GM18511 (cell line): Measurements from ENCODE around the gene MYCBP2.
"Not testable (repeated sequence)": the region's sequence is repeated elsewhere in the genome, so short reads cannot be mapped to it uniquely, and the experiment has no call there.

Source experiments
- ATAC-seq: cut with Tn5 transposase; IDR thresholded peaks from one replicate; pipeline ENCODE4 v1.9.1; 2021; ENCODE audit warnings: mild to moderate bottlenecking, moderate library complexity; ENCODE audit not compliant: unreplicated experiment

Gene MYCBP2

DNA sequence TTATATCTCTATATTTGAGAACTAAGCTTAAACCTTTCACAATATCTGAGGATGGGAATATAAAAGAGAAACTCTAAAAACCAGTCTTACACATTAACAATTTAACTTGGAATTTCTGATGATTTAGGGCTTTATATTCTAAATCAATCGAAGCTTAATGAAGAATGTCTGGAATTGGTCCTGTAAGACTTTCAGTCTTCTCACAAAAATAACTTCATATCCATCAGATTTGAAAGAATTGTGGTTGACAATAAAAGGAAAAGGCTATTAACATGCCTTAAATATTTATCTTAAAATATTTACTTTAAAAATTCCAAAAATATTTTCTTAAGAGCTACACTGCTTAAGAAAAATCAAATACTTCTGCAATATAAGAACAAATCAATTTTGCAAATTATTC is 27.3 kb downstream of the MYCBP2 start:
- no peak for ATAC-seq

DNA sequence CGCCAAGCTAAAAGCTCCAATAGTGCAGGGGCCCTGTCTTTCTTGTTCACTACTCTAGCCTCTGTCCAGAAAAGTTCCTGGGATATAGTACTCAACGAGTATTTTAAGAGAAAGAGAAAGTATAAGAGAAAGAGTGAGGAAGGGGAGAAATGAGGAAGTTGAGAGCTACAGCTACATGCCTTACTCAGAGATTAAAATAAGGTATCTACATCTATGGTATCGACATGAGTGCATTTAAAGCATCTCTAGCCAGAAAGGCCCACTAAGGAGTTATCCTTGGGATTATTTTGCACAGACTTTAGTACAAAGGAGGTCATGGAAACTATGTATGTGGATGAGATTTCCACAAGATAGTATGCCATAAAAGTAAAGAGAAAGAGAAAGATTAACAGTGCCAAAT is 28.5 kb downstream of the MYCBP2 start:
- ATAC-seq = peak; percentile 83

DNA sequence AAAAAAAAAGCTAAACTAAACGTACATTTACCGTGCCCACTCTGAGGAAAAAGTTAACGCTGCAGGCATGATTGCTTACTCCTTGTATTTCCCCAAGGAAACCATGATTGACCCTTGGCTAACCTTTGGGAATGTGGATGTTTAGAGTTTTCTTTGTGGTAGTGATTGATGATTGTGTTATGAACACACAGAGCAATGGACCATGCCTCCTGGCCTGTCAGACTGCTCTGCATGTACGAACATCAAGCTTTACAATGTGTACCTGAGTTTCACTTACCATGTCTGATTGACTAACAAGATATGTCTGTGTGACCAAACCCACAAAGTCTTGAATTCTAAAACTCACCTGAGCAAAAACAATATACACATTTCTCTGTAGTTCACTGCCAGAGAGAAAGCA is 35.1 kb downstream of the MYCBP2 start:
- no peak for ATAC-seq

DNA sequence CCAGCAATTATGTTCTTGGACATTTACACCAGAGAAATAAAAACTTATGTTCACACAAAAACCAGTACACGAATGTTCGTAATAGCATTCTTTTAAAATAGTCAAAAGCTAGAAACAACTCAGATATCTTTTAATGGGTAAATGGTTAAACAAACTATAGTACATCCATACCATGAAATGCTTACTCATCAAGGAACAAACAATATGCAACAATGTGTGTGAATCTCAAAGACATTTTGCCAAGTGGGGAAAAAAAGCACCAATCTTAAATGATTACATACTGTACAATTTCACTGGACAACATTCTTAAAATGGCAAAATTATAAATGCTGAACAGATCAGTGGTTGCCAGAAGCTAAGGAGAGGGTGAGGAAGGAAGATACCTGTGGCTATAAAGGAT is 36.6 kb downstream of the MYCBP2 start:
- ATAC-seq = no peak

DNA sequence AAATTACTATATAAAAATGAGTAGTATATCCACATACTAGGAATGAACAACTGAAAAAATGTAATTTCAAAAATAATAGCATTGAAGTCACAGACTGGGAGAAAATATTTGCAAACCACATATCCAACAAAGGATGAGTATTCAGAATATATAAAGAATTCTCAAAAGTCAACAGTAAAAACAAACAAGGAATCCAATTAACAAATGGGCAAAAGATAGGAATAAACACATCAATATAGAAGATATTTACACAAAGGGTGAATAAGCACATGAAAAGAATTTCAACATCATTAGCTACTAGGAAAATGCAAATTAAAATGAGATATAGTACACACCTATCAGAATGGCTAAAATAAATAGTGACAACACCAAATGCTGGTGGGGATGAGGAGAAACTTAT is 37.0 kb downstream of the MYCBP2 start:
- ATAC-seq = no peak

DNA sequence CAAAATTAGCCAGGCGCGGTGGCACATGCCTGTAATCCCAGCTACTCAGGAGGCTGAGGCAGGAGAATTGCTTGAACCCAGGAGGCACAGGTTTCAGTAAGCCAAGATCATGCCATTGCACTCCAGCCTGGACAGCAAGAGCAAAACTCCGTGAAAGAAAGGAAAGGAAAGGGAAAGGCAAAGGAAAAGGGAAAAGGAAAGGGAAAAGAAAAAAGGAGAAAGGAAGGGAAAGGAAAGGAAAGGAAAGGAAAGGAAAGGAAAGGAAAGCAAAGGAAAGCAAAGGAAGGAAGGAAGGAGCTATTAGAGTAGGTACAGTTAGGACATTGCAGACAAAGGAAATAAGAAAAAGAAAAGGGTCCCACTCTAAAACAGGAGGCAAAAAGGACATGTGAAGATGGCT is 41.3 kb downstream of the MYCBP2 start:
- not testable (repeated sequence) for ATAC-seq

DNA sequence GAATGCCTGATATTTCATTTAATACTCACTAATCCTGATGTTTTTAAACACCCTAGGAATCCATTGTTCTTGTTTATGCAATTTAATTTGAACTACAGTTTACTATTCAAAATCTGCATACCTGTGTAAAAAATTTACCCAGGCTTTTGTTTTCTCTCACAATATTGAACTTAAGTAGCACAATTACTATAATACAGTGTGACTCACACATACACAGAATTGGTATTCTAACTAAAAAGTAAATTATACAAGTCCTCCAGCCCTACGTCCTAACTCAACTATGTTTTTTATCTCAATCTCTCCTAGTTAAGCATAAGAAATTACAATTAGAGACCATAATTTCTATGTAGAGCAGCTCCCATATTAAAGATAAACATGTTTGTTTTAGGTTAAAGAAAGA is 41.8 kb downstream of the MYCBP2 start:
- ATAC-seq = no peak

DNA sequence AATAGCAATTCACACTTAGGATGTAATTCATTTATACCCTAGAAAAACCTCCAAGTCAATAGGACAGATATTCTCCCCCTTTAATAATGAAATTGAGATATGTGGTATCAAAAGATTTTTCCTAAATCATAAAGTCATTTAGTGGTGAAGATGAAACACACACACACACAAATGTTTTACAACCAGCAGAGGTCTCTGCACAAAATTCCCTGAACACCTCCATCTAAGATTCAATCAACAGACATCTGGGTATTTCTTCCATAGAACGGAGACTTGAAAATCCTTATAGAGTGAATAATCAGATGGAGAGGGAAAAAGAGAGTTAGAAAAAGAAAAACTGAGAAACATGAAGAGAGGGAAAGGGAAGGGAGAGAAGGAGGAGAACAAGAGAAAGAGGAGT is 52.8 kb downstream of the MYCBP2 start:
- no peak for ATAC-seq

DNA sequence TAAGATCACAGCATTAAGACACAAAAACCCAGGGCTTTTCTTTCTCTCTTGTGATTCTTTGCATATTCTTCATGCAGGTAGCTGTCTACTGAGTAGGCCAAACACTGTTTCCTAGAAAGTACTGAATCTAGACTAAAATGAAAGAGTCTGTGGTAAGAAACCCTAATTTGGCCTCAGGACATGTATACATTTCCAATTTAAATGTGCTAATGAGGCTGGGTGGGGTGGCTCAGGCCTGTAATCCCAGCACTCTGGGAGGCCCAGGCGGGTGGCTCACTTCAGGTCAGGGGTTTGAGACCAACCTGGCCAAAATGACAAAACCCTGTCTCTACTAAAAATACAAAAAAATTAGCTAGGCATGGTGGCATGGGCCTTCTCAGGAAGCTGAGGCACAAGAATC is 57.8 kb downstream of the MYCBP2 start:
- ATAC-seq = no peak

DNA sequence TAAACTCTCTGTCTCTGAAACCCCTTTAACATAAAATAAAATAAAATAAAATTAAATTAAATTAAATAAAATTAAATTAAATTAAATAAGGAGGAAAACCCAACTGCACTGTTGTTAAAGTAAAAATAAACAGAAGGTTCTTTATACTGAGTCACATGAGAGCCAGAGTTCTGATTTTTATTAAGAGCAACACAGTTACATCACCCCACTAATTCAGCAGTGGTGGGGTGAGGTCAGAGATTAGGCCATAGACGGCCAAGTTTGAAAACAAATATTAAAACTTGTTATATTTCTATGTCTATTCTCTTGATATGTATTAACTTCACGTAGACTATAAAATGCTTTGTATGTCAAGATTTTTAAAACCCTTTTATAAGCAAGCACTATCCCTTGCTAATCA is 59.5 kb downstream of the MYCBP2 start:
- ATAC-seq = no peak

DNA sequence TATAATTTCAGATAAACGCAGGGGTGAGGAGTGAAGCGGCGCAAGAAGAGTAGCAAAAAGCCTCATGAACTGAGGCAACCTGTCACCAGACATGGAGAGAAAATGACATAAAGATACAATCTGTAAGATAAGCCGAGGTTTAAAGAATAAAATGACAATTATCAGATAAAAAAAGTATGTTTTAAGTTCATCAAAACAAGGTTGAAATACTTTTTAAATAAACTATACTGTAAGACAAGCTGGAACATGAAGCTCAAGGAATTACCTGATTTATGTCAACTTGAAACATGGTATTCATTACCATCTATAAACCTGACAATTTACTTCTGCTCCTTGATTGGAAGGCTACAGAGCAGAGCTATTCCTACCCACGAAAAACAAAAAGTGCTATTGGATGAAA is 61.6 kb downstream of the MYCBP2 start:
- ATAC-seq = no peak

DNA sequence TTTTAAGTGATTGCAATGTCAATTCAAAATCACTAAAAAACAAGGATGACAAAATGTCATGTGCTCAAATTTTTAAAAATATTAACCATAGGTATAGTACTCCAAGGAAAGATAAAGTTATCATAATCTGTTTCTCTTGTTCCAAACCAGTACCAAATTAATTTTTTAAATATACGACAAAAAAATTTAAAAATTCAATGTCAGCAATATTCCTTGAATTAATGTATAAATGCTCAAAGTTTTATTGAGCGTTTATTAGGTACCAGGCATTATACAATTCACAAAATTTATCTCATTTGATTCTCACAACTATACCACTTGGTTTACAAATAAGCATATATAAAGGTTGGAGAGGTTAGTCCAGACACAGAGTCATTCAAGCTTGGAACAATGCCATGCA is 64.7 kb downstream of the MYCBP2 start:
- no peak for ATAC-seq

DNA sequence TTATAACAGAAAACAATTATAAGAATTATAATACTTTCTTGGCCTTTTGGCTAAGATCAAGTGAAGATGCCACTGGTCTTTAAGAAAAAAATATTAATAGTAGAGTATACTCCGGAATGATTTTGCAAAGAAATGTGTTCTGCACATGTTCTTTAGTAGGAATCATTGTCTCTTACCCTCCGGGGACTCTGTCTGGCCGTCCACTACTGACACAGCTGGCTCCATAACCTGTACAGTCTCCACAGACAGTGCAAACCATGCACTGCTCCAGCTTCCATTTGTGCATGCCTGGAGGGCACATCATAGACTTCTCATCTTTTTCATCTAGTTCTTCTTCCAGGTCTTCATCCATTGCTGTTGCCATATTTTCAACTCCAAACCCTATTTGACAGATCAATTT is 75.9 kb downstream of the MYCBP2 start:
- no peak for ATAC-seq

DNA sequence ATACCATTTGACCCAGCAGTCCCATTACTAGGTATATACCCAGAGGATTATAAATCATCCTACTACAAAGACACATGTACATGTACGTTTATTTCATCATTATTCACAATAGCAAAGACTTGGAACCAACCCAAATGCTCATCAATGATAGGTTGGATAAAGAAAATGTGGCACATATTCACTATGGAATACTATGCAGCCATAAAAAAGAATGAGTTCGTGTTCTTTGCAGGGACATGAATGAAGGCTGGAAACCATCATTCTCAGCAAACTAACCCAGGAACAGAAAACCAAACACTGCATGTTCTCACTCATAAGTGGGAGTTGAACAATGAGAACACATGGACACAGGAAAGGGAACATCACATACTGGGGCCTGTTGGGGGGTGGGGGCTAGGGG is 81.7 kb downstream of the MYCBP2 start:
- ATAC-seq = not testable (repeated sequence)

DNA sequence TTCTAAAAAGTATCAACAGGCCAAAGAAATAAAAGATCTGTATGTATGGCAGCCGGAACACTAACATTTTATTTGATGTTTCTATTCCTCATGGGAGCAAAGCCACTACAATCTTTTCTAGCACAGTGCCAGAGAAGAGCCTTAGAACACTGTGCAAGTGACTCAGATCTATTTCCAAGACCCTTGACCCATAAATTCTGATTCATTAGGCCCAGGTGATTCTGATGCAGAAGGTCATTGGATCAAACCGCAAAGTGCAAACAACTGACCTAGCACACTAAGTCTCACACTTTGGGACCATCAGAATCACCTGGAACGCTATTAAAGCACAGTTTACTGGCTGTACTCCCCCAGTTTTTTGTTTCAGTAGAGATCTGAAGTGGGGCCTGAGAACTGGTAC is 87.6 kb downstream of the MYCBP2 start:
- no peak for ATAC-seq

DNA sequence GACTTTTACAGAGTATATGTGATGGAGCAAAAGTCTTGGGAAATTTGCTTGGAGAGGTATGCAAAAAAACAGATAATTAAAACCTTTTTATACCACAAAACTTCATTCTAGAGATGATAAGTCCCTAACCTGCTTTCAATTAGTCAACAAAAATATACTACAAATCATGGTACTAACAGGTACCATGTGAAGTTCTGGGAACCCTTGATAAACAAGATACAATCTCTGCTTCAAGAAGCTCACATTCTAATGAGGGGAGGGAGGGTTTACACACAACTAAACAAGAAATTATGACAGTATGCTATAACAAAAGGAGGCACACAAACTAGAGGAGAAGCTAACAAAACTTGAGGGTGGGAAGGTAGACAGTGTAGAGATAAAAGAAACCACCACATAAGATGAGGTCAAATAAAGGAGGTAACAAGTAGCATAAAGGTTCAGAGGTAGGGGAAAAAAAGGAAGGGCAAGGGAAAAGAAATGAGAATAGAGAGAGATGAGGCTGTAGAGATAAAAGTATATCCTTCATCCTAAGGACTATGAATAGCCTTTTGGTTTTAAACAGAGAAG is 91.4 kb downstream of the MYCBP2 start:
- no peak for ATAC-seq

DNA sequence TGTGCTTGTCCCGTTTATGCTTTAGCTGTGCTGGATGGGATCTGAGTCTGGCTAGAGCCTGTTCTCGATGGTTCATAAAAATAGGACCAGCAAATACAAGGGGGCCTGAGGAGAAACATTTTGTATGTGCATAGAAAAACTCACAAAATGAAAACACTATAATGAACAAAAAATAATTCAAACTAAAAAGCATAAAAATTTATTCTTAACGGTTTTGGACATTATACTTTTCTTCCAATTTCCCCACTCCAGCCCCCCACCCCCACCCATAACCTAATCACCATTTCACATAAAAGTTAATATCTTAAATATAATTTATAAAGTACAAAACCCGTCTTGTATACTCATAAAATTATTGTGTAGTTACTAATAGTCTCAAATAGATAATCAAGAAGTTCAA is 93.7 kb downstream of the MYCBP2 start:
- no peak for ATAC-seq

DNA sequence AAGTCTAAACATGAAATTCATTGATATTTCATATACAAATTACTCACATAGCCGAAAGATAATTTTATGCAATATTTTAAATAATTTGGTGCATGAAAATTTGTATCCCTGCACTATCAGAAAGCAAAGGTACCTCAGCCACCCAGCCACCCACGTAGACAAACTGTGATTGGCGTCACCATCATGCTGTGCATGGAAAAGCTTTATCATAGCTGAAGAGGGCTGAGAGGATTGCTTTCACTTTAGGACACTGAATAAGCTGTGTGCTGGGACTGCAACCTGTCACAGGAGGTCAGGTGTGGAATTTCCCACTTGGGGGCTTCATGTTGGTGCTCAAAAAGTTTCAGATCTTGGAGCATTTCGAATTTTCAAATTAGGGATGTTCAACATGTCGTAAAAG is 96.3 kb downstream of the MYCBP2 start:
- ATAC-seq = no peak

DNA sequence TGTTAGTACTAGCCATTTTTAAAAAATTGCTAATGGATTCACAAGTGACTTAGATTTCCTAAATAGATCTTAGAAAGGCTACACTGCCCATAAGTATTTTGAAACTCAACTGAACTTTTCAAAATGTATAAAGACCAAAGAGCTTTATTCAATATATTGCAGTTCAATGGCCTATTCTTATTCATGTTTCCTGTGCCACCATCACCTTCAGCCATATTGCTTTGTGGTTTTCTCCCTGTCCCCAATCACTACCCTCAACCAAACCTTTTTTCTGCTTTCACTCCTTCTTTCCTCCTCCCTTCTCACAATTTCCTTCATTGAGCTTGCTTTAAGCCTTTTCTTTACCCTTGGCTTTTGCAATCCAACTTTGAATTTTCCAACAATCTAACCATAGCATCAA is 100.9 kb downstream of the MYCBP2 start:
- no peak for ATAC-seq

DNA sequence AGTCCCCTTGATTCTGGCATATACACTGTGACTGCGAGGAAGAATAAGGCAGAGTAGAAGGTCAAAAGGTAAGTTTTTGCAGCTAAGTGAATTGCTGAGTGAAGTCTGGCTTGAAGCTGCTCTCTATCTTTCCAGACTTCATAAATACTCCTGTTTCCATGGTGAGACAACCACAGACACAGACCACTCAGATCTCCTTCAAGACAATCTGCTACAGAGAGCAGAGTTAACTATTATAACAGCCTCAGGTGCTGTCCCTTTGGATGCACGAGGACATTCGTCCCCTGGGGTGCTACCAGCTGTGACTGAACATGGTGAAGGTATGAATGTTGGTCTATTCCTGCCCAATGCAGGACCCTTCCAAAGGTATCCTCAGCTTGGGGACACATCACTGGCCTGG is 104.0 kb downstream of the MYCBP2 start:
- peak; percentile 51 for ATAC-seq

DNA sequence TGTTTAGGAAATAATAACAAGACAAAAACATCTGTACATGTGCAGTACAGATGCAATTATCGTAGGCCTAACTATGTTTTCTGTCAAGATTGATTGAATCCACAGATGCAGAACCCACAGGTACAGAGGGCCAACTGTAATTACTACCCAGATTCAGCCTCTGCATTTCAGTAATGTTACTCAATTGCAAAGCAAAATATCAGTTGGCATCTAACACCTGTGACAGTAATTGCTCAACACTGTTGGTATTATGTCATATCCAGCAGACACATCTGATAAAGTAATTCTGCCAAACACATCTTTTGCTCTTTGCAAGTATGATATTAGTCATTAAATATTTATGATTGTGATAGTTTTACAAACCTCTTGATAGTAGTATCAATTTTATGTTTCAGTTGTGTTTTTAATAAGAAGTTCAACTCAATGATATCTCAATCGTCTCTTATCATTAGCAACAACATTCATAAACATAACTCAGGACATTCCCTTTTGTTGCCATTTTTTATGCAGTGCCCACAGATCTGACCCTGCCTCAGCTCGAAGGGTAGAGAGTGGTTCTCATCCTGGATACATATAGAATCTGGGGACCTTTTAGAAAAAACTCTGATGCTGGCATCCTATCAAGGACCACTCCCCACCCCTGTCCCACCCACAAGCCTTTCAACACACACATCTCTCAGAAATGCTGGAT is 104.7 kb downstream of the MYCBP2 start:
- ATAC-seq = no peak

DNA sequence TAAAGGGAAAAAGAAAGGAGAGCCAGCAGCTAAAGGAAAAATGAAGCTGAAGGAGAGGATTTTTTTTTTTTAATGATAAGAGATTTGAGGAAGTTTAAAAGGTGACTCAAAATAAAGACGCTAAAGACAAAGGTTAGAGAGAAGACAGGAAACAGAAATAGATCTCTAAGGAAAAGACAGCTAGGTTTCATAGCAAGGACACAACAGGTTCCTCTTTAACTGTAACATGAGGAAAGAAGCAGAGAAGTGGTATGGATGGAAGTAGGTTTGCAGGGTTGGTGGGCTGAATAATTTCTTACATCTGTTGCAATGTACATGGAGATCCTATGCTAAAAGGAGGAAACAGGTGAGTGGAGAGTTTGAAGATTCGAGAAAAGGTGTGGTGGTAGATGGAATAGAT is 107.5 kb downstream of the MYCBP2 start:
- ATAC-seq = no peak

DNA sequence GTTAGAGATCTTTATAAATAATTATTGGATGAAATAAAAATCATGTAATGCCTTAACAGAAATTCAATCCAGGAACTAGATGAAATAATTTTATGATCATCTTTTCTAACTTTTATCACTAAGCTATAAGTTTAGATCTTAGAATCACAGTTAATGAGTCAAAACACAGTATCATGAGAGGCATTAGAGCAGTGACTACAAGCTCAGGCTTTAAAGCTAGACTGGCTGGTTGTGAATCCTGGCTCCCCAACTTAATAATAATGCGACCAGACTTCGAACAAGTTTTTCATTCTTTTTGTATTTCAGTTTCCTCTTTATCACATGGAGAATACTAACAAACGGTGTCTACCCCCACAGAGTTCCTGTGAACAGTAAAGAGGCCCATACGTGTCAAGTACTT is 108.6 kb downstream of the MYCBP2 start:
- no peak for ATAC-seq
